SJSA1 (cell line): ENCODE measurements around the gene DOK4. TPM values are rescaled to one million over a fixed set of nuclear protein-coding genes. Genes with fewer than 3 reads are reported as not detected.

Source experiments
- DNase-seq, 2 experiments: peaks; one replicate each; pipeline ENCODE4 v3.0.0-alpha.2; 2015 to 2020; ENCODE audit warnings: low spot score in 2 of 2, low read depth in 1 of 2
- H3K27ac ChIP-seq: fragments of 250-450 bp; sonication (Bioruptor Pico); 2 replicates; pipeline ENCODE4 v1.5.1; 2020; ENCODE audit warnings: mild to moderate bottlenecking, moderate library complexity
- H3K27me3 ChIP-seq: fragments of 250-450 bp; sonication (Bioruptor Pico); replicated peaks from 2 replicates; pipeline ENCODE4 v1.5.1; 2020; ENCODE audit warnings: mild to moderate bottlenecking, moderate library complexity
- H3K36me3 ChIP-seq: fragments of 250-450 bp; sonication (Bioruptor Pico); 2 replicates; pipeline ENCODE4 v1.5.1; 2020; ENCODE audit warnings: mild to moderate bottlenecking
- H3K4me1 ChIP-seq: fragments of 250-450 bp; sonication (Bioruptor Pico); replicated peaks from 2 replicates; pipeline ENCODE4 v1.6.1; 2021; ENCODE audit warnings: mild to moderate bottlenecking
- H3K4me3 ChIP-seq: fragments of 250-450 bp; sonication (Bioruptor Pico); 2 replicates; pipeline ENCODE4 v1.5.1; 2020; ENCODE audit warnings: mild to moderate bottlenecking
- H3K9me3 ChIP-seq: fragments of 250-450 bp; sonication (Bioruptor Pico); replicated peaks from 2 replicates; pipeline ENCODE4 v1.5.1; 2020; ENCODE audit warnings: mild to moderate bottlenecking
- total RNA-seq: library from RNA; depleted of rRNA; stranded (reverse); fragments of >200 nt; shearing (Covaris generic); gene quantifications from 2 replicates; pipeline ENCODE4 v1.2.3, GENCODE V29; 2014; rRNA removed

The DOK4 gene
- total RNA-seq = 5.6 and 5.7 TPM in 2 replicates

- Histone ChIP-seq H3K36me3 (no peaks in the 10 kb centered on the region), H3K27me3 (no peaks in the 10 kb centered on the region), H3K4me3 (peak within 1 kb of the TSS; percentile 57), H3K4me1 (peaks cover 14% of the 10 kb centered on the region), H3K9me3 (no peaks in the 10 kb centered on the region), H3K27ac (no peak within 1 kb of the TSS)
- DNase-seq = peak in 1 of 2 experiments; percentile 81
These were observed at the start of gene DOK4 for GRCh38 chr16:57485916-57486857. Gene DOK4 (minus strand): TSS chr16:57486493. CDS start chr16:57479507, 6,986 bp downstream.

- H3K27ac ChIP-seq = peak overlapping the region; percentile 61
- H3K4me1 ChIP-seq = peaks cover 19% of the 10 kb centered on the region
- no peaks in the 10 kb centered on the region; the same call in 1 of the 2 replicates for H3K27me3 ChIP-seq
- DNase-seq = peak; percentile 71 to 94
- H3K9me3 ChIP-seq = no peaks in the 10 kb centered on the region
- no peaks in the 10 kb centered on the region for H3K36me3 ChIP-seq
- H3K4me3 ChIP-seq = peak overlapping the region; percentile 75
These were observed 49.5 kb upstream of the DOK4 start for GRCh38 chr16:57535680-57536305.

GRCh38 chr16:57534881-57535658 is 48.8 kb upstream of the DOK4 start:
- H3K27ac ChIP-seq = no peak overlapping the region

GRCh38 chr16:57534337-57534880 is 48.1 kb upstream of the DOK4 start:
- no peaks in the 10 kb centered on the region; the same call in 1 of the 2 replicates for H3K27me3 ChIP-seq
- DNase-seq = peak in 1 of 2 experiments; percentile 39
- no peaks in the 10 kb centered on the region for H3K9me3 ChIP-seq
- no peak overlapping the region for H3K4me3 ChIP-seq
- H3K4me1 ChIP-seq = peaks cover 33% of the 10 kb centered on the region
- H3K27ac ChIP-seq = no peak overlapping the region
- H3K36me3 ChIP-seq = no peaks in the 10 kb centered on the region

More at GRCh38 chr16:57534881-57535658, 48.8 kb upstream of the DOK4 start:
- Histone ChIP-seq H3K4me3 (peak overlapping the region; percentile 75), H3K27me3 (no peaks in the 10 kb centered on the region; the same call in 1 of the 2 replicates), H3K9me3 (no peaks in the 10 kb centered on the region), H3K4me1 (peaks cover 26% of the 10 kb centered on the region), H3K36me3 (no peaks in the 10 kb centered on the region)
- DNase-seq = peak in 1 of 2 experiments; percentile 31

GRCh38 chr16:57533431-57534336 is 47.4 kb upstream of the DOK4 start:
- Histone ChIP-seq H3K4me3 (no peak overlapping the region), H3K36me3 (no peaks in the 10 kb centered on the region), H3K9me3 (no peaks in the 10 kb centered on the region), H3K27ac (no peak overlapping the region), H3K27me3 (no peaks in the 10 kb centered on the region; the same call in 1 of the 2 replicates), H3K4me1 (peaks cover 33% of the 10 kb centered on the region)
- peak in 1 of 2 experiments; percentile 50 for DNase-seq

- no peak overlapping the region for H3K4me3 ChIP-seq
- no peak for DNase-seq
- no peak overlapping the region for H3K27ac ChIP-seq
- H3K4me1 ChIP-seq = peaks cover 32% of the 10 kb centered on the region
- H3K9me3 ChIP-seq = no peaks in the 10 kb centered on the region
- H3K27me3 ChIP-seq = no peaks in the 10 kb centered on the region
- H3K36me3 ChIP-seq = no peaks in the 10 kb centered on the region
These were observed 46.0 kb upstream of the DOK4 start for GRCh38 chr16:57532266-57532625.

GRCh38 chr16:57531635-57532265 is 45.5 kb upstream of the DOK4 start:
- no peaks in the 10 kb centered on the region for H3K9me3 ChIP-seq
- H3K27ac ChIP-seq = no peak overlapping the region
- H3K36me3 ChIP-seq = no peaks in the 10 kb centered on the region
- H3K4me1 ChIP-seq = peaks cover 27% of the 10 kb centered on the region
- no peak for DNase-seq
- H3K27me3 ChIP-seq = no peaks in the 10 kb centered on the region
- H3K4me3 ChIP-seq = no peak overlapping the region

- no peak overlapping the region for H3K27ac ChIP-seq
- no peaks in the 10 kb centered on the region for H3K27me3 ChIP-seq
- no peaks in the 10 kb centered on the region for H3K36me3 ChIP-seq
- no peaks in the 10 kb centered on the region for H3K9me3 ChIP-seq
- peaks cover 25% of the 10 kb centered on the region for H3K4me1 ChIP-seq
- no peak overlapping the region for H3K4me3 ChIP-seq
- DNase-seq = no peak
These were observed 44.9 kb upstream of the DOK4 start for GRCh38 chr16:57531253-57531575.

- DNase-seq = no peak
- H3K36me3 ChIP-seq = no peaks in the 10 kb centered on the region
- peaks cover 24% of the 10 kb centered on the region for H3K4me1 ChIP-seq
- H3K27ac ChIP-seq = no peak overlapping the region
- H3K4me3 ChIP-seq = no peak overlapping the region
- H3K27me3 ChIP-seq = no peaks in the 10 kb centered on the region
- no peaks in the 10 kb centered on the region for H3K9me3 ChIP-seq
These were observed 44.4 kb upstream of the DOK4 start for GRCh38 chr16:57530522-57531252.

GRCh38 chr16:57530104-57530521 is 43.8 kb upstream of the DOK4 start:
- Histone ChIP-seq H3K4me3 (no peak overlapping the region), H3K36me3 (no peaks in the 10 kb centered on the region), H3K27ac (no peak overlapping the region), H3K27me3 (no peaks in the 10 kb centered on the region), H3K9me3 (no peaks in the 10 kb centered on the region), H3K4me1 (peaks cover 22% of the 10 kb centered on the region)
- DNase-seq = peak; percentile 43 to 66

GRCh38 chr16:57529391-57530103 is 43.3 kb upstream of the DOK4 start:
- Histone ChIP-seq H3K4me1 (peaks cover 22% of the 10 kb centered on the region), H3K36me3 (no peaks in the 10 kb centered on the region), H3K27me3 (no peaks in the 10 kb centered on the region), H3K9me3 (no peaks in the 10 kb centered on the region), H3K27ac (no peak overlapping the region), H3K4me3 (no peak overlapping the region)
- no peak for DNase-seq
